Heart right ventricle (tissue), 16 donors: Measurements from ENCODE around the gene RPS8. TPM values are rescaled to one million over a fixed set of nuclear protein-coding genes. Genes with fewer than 3 reads are reported as not detected.
"Not testable (repeated sequence)": the region's sequence is repeated elsewhere in the genome, so short reads cannot be mapped to it uniquely, and the experiment has no call there.

Source experiments
- ATAC-seq, 8 donors: fragments of 200-7000 bp; cut with Tn5 transposase; one replicate each; pipeline ENCODE4 v1.9.1; 2020; ENCODE audit warnings: mild to moderate bottlenecking in 8 of 8, moderate library complexity in 8 of 8, moderate number of reproducible peaks in 1 of 8
- DNase-seq, 2 donors: peaks; one replicate each; pipeline ENCODE4 v3.0.0-alpha.2; 2020
- H3K27ac ChIP-seq, 10 donors: fragments of 200-600 bp; sonication (generic) in 2 of 10; one replicate each; pipeline versions ENCODE4 v1.5.0 to v1.8.0; 2020 to 2022; ENCODE audit warnings: mild to moderate bottlenecking in 3 of 10
- H3K27me3 ChIP-seq, 7 donors: fragments of 200-600 bp; one replicate each; pipeline ENCODE4 v1.8.0; 2021 to 2022; ENCODE audit warnings: mild to moderate bottlenecking in 2 of 7
- H3K36me3 ChIP-seq, 9 donors: fragments of 200-600 bp; sonication (generic) in 1 of 9; one replicate each; pipeline versions ENCODE4 v1.5.0 to v1.8.0; 2020 to 2022; ENCODE audit warnings: mild to moderate bottlenecking in 2 of 9
- H3K4me1 ChIP-seq, 9 donors: fragments of 200-600 bp; sonication (generic) in 1 of 9; one replicate each; pipeline versions ENCODE4 v1.5.0 to v1.8.0; 2020 to 2022; ENCODE audit warnings: mild to moderate bottlenecking in 4 of 9
- H3K4me3 ChIP-seq, 10 donors: fragments of 200-600 bp; sonication (generic) in 2 of 10; one replicate each; pipeline versions ENCODE4 v1.5.0 to v1.8.0; 2020 to 2022; ENCODE audit warnings: mild to moderate bottlenecking in 7 of 10, moderate library complexity in 2 of 10
- H3K9me3 ChIP-seq, 11 donors: fragments of 200-600 bp in 10 of 11; sonication (generic) in 2 of 11; one replicate each; pipeline versions ENCODE4 v1.5.0 to v1.8.0; 2013 to 2022; ENCODE audit warnings: mild to moderate bottlenecking in 2 of 11, control low read depth in 1 of 11, moderate library complexity in 1 of 11
- WGBS, 2 donors: extraction: QIAGEN DNeasy Blood & Tissue Kit; methylation state at CpG; one replicate each; pipeline ENCODE4 v1.1.7; 2013; ENCODE audit warnings: inconsistent platforms in 1 of 2; 5-methylcytosine and 5-hydroxymethylcytosine counted together
- intact Hi-C, 10 donors: fragments of 100-400 bp; cut with DNase I; formaldehyde crosslinking; loops; one replicate each; pipeline versions ENCODE4 v1.11.1 to v1.14.2; 2022
- polyA plus RNA-seq, 2 donors: library from polyadenylated mRNA; stranded (reverse); fragments of 200-250 nt; gene quantifications; one replicate each; pipeline ENCODE4 v1.2.3, GENCODE V29; 2013
- total RNA-seq, 10 donors: library from RNA; stranded (reverse); fragmentation: NEBNext Ultra II Directional in 3 of 10; extraction: Animal tissue kit (Norgen Biotek cat#: 25700) in 3 of 10; gene quantifications; one replicate each; pipeline versions ENCODE4 v1.2.1 to v1.2.4, GENCODE V29; 2021 to 2023
- TF ChIP-seq, protein P1 (sequence below), 9 donors: fragments of 200-600 bp; sonication (generic) in 2 of 9; IDR thresholded peaks; one replicate each; pipeline versions ENCODE4 v1.5.0 to v1.8.0; 2021 to 2022; ENCODE audit warnings: antibody characterized with exemption in 9 of 9, mild to moderate bottlenecking in 5 of 9, moderate library complexity in 1 of 9
- donor health status: Arrhythmogenic right ventricular cardiomyopathy.
- donor health status: ischemic (EF 13 %, LVEDD 7.1; RV severe dilation, severe dysfunction).
- donor health status: healthy with polysubstance abuse.
- donor health status: DM: no; HTN: yes; CAD: no.
- donor health status: DM: no; HTN: no; CAD: no.
- donor health status: ischemic (EF 25% LVEDD 6.9; RV normal size, moderate dysfunction).
- donor health status: ischemic (EF 25% LVEDD 5.7; RV mildly dilated, moderate dysfunction).
- donor health status: healthy.
- donor health status: DM: yes; HTN: yes; CAD: no.
- donor health status: Ischemic cardiomyopathy.
- donor health status: ischemic (EF 35%, LVEDD 5.7; RV mildly dilated, moderate dysfunction).
- donor health status: nonischemic (EF 11% LVEDD 7.7; RV severe dilation, severe dysfunction).
- donor health status: DM: yes; HTN: yes; CAD: no.
- donor health status: PGD.
- donor health status: ischemic (EF 29% LVEDD 5.4; RV normal size, mild dysfunction).
- donor health status: nonischemic (EF 23%, LVEDD 6.1; RV moderate dilation, normal function).

The RPS8 gene
- total and polyA plus RNA-seq, 12 donors, result 587 to 1,942 (median 729) TPM

DNA sequence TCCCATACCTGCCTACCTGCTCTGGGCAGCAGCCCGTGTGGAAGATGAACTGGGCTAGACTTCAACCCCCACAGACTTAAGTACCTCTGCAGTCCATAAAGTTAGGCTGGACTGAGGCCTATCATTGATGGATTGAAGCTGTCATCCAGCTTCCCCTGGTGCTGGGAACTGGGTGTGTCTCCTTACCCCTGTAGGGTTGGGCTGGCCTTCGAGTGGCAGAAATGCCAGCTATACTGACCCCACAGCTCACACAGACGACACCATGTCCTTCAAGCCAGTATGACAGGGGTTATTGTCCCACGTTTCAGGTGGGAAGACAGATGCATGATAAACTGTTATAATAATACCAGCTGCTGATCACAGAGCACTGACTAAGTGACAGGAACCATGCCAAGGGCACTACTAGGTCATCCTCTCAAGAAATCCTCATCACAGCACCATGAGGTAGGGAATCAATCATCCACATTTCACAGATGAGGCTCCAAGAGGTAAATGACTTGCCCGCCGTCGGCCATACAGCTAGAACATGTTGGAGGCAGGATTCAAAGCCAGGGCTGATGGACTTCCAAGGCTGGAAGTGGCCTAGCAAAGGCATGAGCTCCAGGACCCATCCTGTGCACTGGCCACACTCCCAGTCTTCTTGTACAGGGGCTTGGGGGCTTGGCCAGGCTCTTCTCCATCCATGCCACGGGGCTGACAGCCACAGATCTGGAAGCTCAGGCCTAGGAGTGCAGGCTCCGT is 12.9 kb downstream of the RPS8 start, which contains the start of gene BEST4:
TSS of gene BEST4 (minus strand) at position 51 of the 741 bp plus-strand sequence. CDS start 465 bp downstream, outside the sequence.
- DNase-seq, result no peak
- intact Hi-C loops, result loop anchor here in 7 of 10 donors (5.0 to 10.0 kb wide), 6 partner anchors 34 to 517 kb away; no protein-coding TSS in a partner anchor
- 82 to 85% methylated on average over 9 of the region's 9 CpGs for WGBS, 2 donors

DNA sequence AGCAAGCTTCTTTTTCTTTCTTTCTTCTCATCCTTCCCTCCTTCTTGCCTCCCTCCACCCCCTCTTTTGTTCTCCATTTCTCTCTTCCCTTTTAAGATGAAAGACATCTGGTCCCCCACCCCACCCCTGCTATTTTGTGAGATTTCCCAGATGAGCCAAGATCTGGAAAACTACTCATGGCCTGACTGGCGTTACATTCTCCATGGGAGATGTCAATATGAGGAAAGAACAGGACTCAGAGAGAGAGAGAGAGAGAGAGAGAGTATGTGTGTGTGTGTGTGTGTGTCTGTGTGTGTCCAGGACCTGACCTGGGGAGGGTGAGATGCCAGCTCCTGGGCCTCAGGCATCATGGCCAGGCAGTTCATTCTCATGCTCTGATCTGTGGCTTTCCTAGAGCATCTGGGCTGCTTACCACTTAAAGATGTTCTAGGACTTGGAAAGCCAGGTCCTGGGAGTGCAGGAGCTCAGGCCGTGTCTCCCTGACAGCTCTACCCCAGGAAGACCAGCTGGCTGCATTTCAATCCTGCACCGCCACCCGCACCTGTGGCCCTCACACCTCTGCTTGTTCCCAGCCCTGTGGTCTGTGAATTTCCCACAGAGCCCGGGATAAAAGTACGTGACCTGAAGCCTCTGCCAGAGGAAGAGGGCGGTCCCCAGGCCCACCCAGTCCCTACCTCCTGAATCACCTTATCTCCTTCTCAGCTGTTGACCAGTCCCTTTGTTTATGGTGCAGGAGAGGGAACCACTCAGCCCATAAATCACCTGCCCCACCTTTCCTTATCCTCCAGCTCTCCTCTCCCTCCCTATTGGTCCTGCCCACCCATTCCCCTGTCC is 15.8 kb downstream of the RPS8 start:
- ATAC-seq (no peak), DNase-seq (no peak)
- H3K27me3 ChIP-seq, result no peaks in the 10 kb centered on the region
- H3K9me3 ChIP-seq, result no peaks in the 10 kb centered on the region
- H3K4me3 ChIP-seq, result no peak overlapping the region
- peaks cover 0 to 6% (median 4%) of the 10 kb centered on the region in 9 donors for H3K4me1 ChIP-seq
- H3K27ac ChIP-seq, result no peak overlapping the region
- H3K36me3 ChIP-seq, result no peaks in the 10 kb centered on the region
- intact Hi-C loops, result loop anchor here in 7 of 10 donors (5.0 to 10.0 kb wide), 7 partner anchors 41 to 514 kb away; partner anchors contain the start of genes HECTD3 (in 3 of the 7) and UROD (in 3 of the 7)
- 63 to 71% methylated on average over 7 of the region's 7 CpGs for WGBS, 2 donors
- TF ChIP-seq, protein P1, sequence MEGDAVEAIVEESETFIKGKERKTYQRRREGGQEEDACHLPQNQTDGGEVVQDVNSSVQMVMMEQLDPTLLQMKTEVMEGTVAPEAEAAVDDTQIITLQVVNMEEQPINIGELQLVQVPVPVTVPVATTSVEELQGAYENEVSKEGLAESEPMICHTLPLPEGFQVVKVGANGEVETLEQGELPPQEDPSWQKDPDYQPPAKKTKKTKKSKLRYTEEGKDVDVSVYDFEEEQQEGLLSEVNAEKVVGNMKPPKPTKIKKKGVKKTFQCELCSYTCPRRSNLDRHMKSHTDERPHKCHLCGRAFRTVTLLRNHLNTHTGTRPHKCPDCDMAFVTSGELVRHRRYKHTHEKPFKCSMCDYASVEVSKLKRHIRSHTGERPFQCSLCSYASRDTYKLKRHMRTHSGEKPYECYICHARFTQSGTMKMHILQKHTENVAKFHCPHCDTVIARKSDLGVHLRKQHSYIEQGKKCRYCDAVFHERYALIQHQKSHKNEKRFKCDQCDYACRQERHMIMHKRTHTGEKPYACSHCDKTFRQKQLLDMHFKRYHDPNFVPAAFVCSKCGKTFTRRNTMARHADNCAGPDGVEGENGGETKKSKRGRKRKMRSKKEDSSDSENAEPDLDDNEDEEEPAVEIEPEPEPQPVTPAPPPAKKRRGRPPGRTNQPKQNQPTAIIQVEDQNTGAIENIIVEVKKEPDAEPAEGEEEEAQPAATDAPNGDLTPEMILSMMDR (IDR thresholded peaks at IDR 0.05), result no peak

More for the DNA sequence above, 12.9 kb downstream of the RPS8 start, which contains the start of gene BEST4:
- Histone ChIP-seq H3K4me3 (no peak within 1 kb of the TSS), H3K27ac (peak within 1 kb of the TSS in 3 of 10 donors; percentile 9 to 59 (median 47)), H3K9me3 (no peaks in the 10 kb centered on the region), H3K36me3 (no peaks in the 10 kb centered on the region), H3K27me3 (peaks cover 0 to 7% (median 0%) of the 10 kb centered on the region in 7 donors), H3K4me1 (peaks cover 0 to 34% (median 29%) of the 10 kb centered on the region in 9 donors)
- TF ChIP-seq, protein P1 (IDR thresholded peaks at IDR 0.05), result no peak
- ATAC-seq, result no peak

DNA sequence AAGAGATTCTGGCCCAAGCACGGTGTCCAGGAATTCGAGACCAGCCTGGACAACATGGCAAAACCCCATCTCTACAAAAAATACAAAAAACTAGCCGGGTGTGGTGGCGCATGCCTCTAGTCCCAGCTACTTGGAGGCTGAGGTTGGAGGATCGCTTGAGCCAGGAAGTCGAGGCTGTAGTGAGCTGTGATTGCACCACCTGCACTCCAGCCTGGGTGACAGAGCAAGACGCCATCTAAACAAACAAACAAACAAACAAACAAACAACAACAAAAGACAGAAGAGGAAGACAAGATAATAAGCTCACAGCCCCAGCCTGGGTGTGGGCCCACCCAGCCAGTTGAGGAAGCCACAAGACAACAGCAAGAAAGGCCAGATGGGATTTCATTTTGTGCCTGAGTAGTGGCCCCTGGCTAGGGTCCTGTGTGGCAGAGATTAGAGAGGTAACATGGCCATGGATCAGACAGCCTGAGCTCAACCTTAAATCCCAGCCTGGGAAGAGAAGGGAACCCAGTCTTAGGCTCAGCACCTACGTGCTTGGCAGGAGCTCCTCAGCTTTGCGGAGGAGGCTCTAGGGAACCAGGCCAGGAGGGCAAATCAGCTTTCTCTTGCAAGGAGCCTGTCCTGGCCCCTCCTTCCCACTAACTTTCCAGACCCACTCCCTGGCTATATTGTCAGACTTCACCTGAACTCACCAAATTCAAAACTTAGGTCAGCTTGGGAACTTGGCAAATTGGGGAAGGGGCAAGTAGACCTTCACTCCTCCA is 17.6 kb downstream of the RPS8 start:
- no peak overlapping the region for H3K27ac ChIP-seq
- no peaks in the 10 kb centered on the region for H3K27me3 ChIP-seq
- 93 to 94% methylated on average over 9 of the region's 9 CpGs for WGBS, 2 donors
- DNase-seq (no peak), ATAC-seq (peak in 1 of 8 donors; percentile 15)
- intact Hi-C loops, result loop anchor here in 7 of 10 donors (5.0 to 10.0 kb wide), 7 partner anchors 39 to 512 kb away; partner anchors contain the start of genes HECTD3 (in 3 of the 7) and UROD (in 3 of the 7)
- no peak overlapping the region for H3K4me3 ChIP-seq
- H3K36me3 ChIP-seq, result no peaks in the 10 kb centered on the region
- H3K9me3 ChIP-seq, result no peaks in the 10 kb centered on the region
- H3K4me1 ChIP-seq, result no peaks in the 10 kb centered on the region
- TF ChIP-seq, protein P1 (IDR thresholded peaks at IDR 0.05), result no peak

DNA sequence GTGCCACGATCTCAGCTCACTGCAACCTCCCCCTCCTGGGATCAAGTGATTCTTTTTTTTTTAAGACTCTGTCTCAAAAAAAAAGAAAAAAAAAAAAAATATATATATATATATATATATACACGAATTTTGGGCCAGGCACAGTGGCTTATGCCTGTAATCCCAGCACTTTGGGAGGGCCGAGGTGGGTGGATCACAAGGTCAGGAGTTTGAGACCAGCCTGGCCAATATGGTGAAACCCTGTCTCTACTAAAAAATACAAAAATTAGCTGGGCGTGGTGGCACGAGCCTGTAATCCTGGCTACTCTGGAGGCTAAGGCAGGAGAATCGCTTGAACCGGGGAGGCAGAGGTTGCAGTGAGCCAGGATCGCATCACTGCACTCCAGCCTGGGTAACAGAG is 22.5 kb downstream of the RPS8 start:
- not testable (repeated sequence) for DNase-seq
- 82 to 88% methylated on average over 8 of the region's 8 CpGs for WGBS, 2 donors

More for the DNA sequence above, 22.5 kb downstream of the RPS8 start:
- not testable (repeated sequence) for H3K36me3 ChIP-seq, H3K4me3 ChIP-seq, H3K27ac ChIP-seq, ATAC-seq, H3K9me3 ChIP-seq, H3K27me3 ChIP-seq
- intact Hi-C loops, result loop anchor here in 5 of 10 donors (2.0 to 10.0 kb wide), 6 partner anchors 23 to 507 kb away; partner anchors contain the start of genes HECTD3 (in 3 of the 5) and UROD (in 3 of the 5)
- H3K4me1 ChIP-seq, result peaks cover 9 to 30% (median 21%) of the 10 kb centered on the region in 9 donors
